ENCODE data around the gene PLD6. TPM values are rescaled to one million over a fixed set of nuclear protein-coding genes. Genes with fewer than 3 reads are reported as not detected.
A peak's percentile ranks its signal among the peaks of the same experiment; 100 is the strongest.
"Not testable (repeated sequence)": the region's sequence is repeated elsewhere in the genome, so short reads cannot be mapped to it uniquely, and the experiment has no call there.

PLD6 gene
- 1 to 10 TPM; 3.8 to 4.2 TPM for total RNA-seq

DNA sequence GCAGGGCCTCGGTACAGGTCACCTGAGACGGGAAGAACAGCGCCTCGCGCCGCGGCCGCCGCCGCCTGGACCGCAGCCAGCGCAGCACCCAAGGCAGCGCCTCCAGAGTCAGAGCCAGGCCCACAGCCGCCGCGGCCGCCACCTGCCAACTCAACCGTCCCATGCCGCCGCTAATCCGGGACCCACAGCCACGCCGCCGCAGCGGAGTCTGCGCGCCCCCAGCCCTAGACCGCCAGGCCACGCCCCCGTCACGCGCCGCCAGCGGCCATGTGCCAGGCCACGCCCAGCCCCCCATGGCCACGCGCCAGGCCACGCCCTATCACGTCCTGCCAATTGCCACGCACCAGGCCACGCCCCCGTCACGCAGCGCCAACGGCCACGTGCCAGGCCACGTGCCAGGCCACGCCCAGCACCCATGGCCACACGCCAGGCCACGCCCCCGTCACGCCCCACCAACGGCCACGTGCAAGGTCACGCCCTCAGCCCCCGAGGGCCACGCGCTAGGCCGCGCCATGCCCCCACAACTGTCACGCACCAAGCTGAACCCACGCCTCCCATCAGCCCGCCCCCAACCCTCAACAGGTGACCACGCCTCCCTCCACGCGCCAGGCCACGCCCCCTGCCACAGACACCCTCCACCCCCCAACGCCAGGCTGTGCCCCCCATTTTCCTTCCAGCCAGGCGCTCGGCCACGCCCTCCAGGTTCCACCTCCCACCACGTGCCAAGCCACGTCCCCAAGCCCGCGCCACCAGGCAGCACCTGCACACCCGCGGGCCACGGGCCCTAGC is at the start of gene PLD6:
TSS of gene PLD6 (minus strand) at position 210 of the 789 bp plus-strand sequence. CDS start at position 163, 47 bp downstream.
- POLR2A ChIA-PET: interaction anchor here (1.0 kb wide), 1 partner anchor 31 kb away, joined by 4 read pairs; no protein-coding TSS in a partner anchor
- peak within 1 kb of the TSS; percentile 89 for H3K4me3 Mint-ChIP-seq
- H3K9me3 Mint-ChIP-seq (ENCODE audit: insufficient read depth): no peaks in the 10 kb centered on the region
- no peaks in the 10 kb centered on the region for H3K27me3 Mint-ChIP-seq (ENCODE audit: low read depth)
- ATAC-seq (peak; percentile 73), DNase-seq (peak; percentile 90)
- H3K27ac Mint-ChIP-seq: peak within 1 kb of the TSS; percentile 92
- H3K36me3 Mint-ChIP-seq (ENCODE audit: low read depth): peaks cover 13% of the 10 kb centered on the region
- CTCF ChIA-PET: no interaction called here
- peaks cover 33% of the 10 kb centered on the region for H3K4me1 Mint-ChIP-seq (ENCODE audit: low read depth)

GRCh38 chr17:17255689-17256088 is 49.6 kb upstream of the PLD6 start:
- peaks cover 60% of the 10 kb centered on the region for H3K36me3 Mint-ChIP-seq (ENCODE audit: low read depth)
- H3K4me3 Mint-ChIP-seq; H3K4me1 Mint-ChIP-seq (ENCODE audit: low read depth); H3K27me3 Mint-ChIP-seq (ENCODE audit: low read depth); H3K27ac Mint-ChIP-seq; ATAC-seq; POLR2A ChIA-PET; H3K9me3 Mint-ChIP-seq (ENCODE audit: insufficient read depth); DNase-seq: not testable (repeated sequence)
- CTCF ChIA-PET: interaction anchor here (1.2 kb wide), 1 partner anchor 14 kb away, joined by 7 read pairs; no protein-coding TSS in a partner anchor

GRCh38 chr17:17254036-17254435 is 47.9 kb upstream of the PLD6 start:
- ATAC-seq (no peak), DNase-seq (no peak)
- Mint-ChIP-seq H3K27ac (no peak overlapping the region), H3K36me3 (ENCODE audit: low read depth) (peaks cover 56% of the 10 kb centered on the region), H3K9me3 (ENCODE audit: insufficient read depth) (no peaks in the 10 kb centered on the region), H3K27me3 (ENCODE audit: low read depth) (no peaks in the 10 kb centered on the region), H3K4me1 (ENCODE audit: low read depth) (no peaks in the 10 kb centered on the region), H3K4me3 (no peak overlapping the region)
- CTCF ChIA-PET: interaction anchor here (1.7 kb wide), 1 partner anchor 16 kb away, joined by 10 read pairs; no protein-coding TSS in a partner anchor
- POLR2A ChIA-PET: no interaction called here

DNA sequence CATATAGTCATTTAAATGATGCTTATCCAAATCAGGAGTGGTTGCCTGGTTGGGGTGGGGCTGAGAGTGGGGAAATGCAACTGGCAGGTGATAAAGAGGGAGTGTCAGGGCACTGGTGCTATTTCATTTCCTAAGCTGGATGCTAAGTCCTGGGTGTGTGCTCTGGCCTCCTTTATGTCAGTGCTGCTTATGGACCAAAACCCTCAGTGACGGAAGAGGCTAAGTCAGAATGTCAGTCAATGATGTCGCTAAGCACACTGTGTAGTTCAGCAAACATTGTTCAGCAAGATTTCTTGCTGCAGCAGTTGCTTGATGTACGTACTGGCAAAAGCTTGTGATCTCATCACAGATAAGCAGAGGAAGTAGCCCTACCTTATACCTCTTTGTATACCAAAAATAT is 47.3 kb upstream of the PLD6 start:
- H3K27ac Mint-ChIP-seq: peak overlapping the region; percentile 3
- CTCF ChIA-PET: interaction anchor here (1.7 kb wide), 1 partner anchor 17 kb away, joined by 10 read pairs; no protein-coding TSS in a partner anchor

GRCh38 chr17:17252149-17252661 is 46.1 kb upstream of the PLD6 start:
- Mint-ChIP-seq H3K4me3 (no peak overlapping the region), H3K36me3 (ENCODE audit: low read depth) (peaks cover 55% of the 10 kb centered on the region), H3K27ac (no peak overlapping the region), H3K4me1 (ENCODE audit: low read depth) (no peaks in the 10 kb centered on the region), H3K27me3 (ENCODE audit: low read depth) (no peaks in the 10 kb centered on the region), H3K9me3 (ENCODE audit: insufficient read depth) (no peaks in the 10 kb centered on the region)
- ChIA-PET POLR2A (no interaction called here), CTCF (interaction anchor here (1.7 kb wide), 1 partner anchor 18 kb away, joined by 10 read pairs; no protein-coding TSS in a partner anchor)
- DNase-seq (no peak), ATAC-seq (no peak)

More for the DNA sequence above, 47.3 kb upstream of the PLD6 start:
- Mint-ChIP-seq H3K4me1 (ENCODE audit: low read depth) (no peaks in the 10 kb centered on the region), H3K9me3 (ENCODE audit: insufficient read depth) (no peaks in the 10 kb centered on the region), H3K36me3 (ENCODE audit: low read depth) (peaks cover 54% of the 10 kb centered on the region), H3K4me3 (no peak overlapping the region), H3K27me3 (ENCODE audit: low read depth) (no peaks in the 10 kb centered on the region)
- POLR2A ChIA-PET: no interaction called here
- no peak for ATAC-seq
- no peak for DNase-seq

- ChIA-PET POLR2A (no interaction called here), CTCF (interaction anchor here (1.4 kb wide), 1 partner anchor 66 kb away, joined by 3 read pairs; no protein-coding TSS in a partner anchor)
- Mint-ChIP-seq H3K36me3 (ENCODE audit: low read depth) (peaks cover 39% of the 10 kb centered on the region), H3K9me3 (ENCODE audit: insufficient read depth) (no peaks in the 10 kb centered on the region), H3K27me3 (ENCODE audit: low read depth) (no peaks in the 10 kb centered on the region), H3K27ac (peak overlapping the region; percentile 21), H3K4me3 (no peak overlapping the region), H3K4me1 (ENCODE audit: low read depth) (no peaks in the 10 kb centered on the region)
- no peak for ATAC-seq
- DNase-seq: no peak
Observed at GRCh38 chr17:17246879-17247278, 40.7 kb upstream of the PLD6 start.

- Mint-ChIP-seq H3K4me3 (no peak overlapping the region), H3K27ac (no peak overlapping the region), H3K27me3 (ENCODE audit: low read depth) (peaks cover 3% of the 10 kb centered on the region), H3K36me3 (ENCODE audit: low read depth) (peaks cover 23% of the 10 kb centered on the region), H3K9me3 (ENCODE audit: insufficient read depth) (no peaks in the 10 kb centered on the region), H3K4me1 (ENCODE audit: low read depth) (peaks cover 10% of the 10 kb centered on the region)
- ChIA-PET CTCF (no interaction called here), POLR2A (no interaction called here)
- DNase-seq (no peak), ATAC-seq (no peak)
Observed at GRCh38 chr17:17243163-17243562, 37.0 kb upstream of the PLD6 start.

- POLR2A ChIA-PET: no interaction called here
- Mint-ChIP-seq H3K27me3 (ENCODE audit: low read depth) (peaks cover 3% of the 10 kb centered on the region), H3K9me3 (ENCODE audit: insufficient read depth) (no peaks in the 10 kb centered on the region), H3K27ac (no peak overlapping the region), H3K36me3 (ENCODE audit: low read depth) (peaks cover 15% of the 10 kb centered on the region), H3K4me1 (ENCODE audit: low read depth) (peaks cover 12% of the 10 kb centered on the region), H3K4me3 (no peak overlapping the region)
- CTCF ChIA-PET: no interaction called here
- ATAC-seq (no peak), DNase-seq (no peak)
Observed at GRCh38 chr17:17242246-17242645, 36.1 kb upstream of the PLD6 start.

- no peaks in the 10 kb centered on the region for H3K9me3 Mint-ChIP-seq (ENCODE audit: insufficient read depth)
- ATAC-seq (no peak), DNase-seq (no peak)
- H3K27me3 Mint-ChIP-seq (ENCODE audit: low read depth): peaks cover 3% of the 10 kb centered on the region
- H3K4me1 Mint-ChIP-seq (ENCODE audit: low read depth): peaks cover 12% of the 10 kb centered on the region
- ChIA-PET POLR2A (no interaction called here), CTCF (no interaction called here)
- H3K4me3 Mint-ChIP-seq: no peak overlapping the region
- H3K36me3 Mint-ChIP-seq (ENCODE audit: low read depth): peaks cover 9% of the 10 kb centered on the region
- H3K27ac Mint-ChIP-seq: peak overlapping the region; percentile 49
Observed at GRCh38 chr17:17241656-17242055, 35.5 kb upstream of the PLD6 start.

GRCh38 chr17:17239832-17240231 is 33.7 kb upstream of the PLD6 start:
- Mint-ChIP-seq H3K27ac (no peak overlapping the region), H3K9me3 (ENCODE audit: insufficient read depth) (no peaks in the 10 kb centered on the region), H3K4me1 (ENCODE audit: low read depth) (peaks cover 26% of the 10 kb centered on the region), H3K4me3 (no peak overlapping the region), H3K36me3 (ENCODE audit: low read depth) (peaks cover 3% of the 10 kb centered on the region), H3K27me3 (ENCODE audit: low read depth) (peaks cover 3% of the 10 kb centered on the region)
- POLR2A ChIA-PET: interaction anchor here (0.6 to 1.1 kb wide), 2 partner anchors 41 to 88 kb away, joined by 3 read pairs; no protein-coding TSS in a partner anchor
- DNase-seq (no peak), ATAC-seq (no peak)
- CTCF ChIA-PET: interaction anchor here (1.3 to 1.5 kb wide), 3 partner anchors 9 to 94 kb away, joined by 3 read pairs; no protein-coding TSS in a partner anchor

- Mint-ChIP-seq H3K9me3 (ENCODE audit: insufficient read depth) (no peaks in the 10 kb centered on the region), H3K4me1 (ENCODE audit: low read depth) (peaks cover 31% of the 10 kb centered on the region), H3K27me3 (ENCODE audit: low read depth) (peaks cover 3% of the 10 kb centered on the region), H3K36me3 (ENCODE audit: low read depth) (peaks cover 3% of the 10 kb centered on the region), H3K4me3 (peak within 1 kb of the TSS; percentile 93), H3K27ac (peak within 1 kb of the TSS; percentile 99)
- ChIA-PET CTCF (interaction anchor here (0.9 to 1.8 kb wide), 5 partner anchors 32 to 81 kb away, joined by 3 to 5 read pairs (median 4); no protein-coding TSS in a partner anchor), POLR2A (interaction anchor here (0.6 to 1.6 kb wide), 7 partner anchors 13 to 1622 kb away, joined by 3 to 7 read pairs (median 4); no protein-coding TSS in a partner anchor)
- ATAC-seq: peak; percentile 91
- peak; percentile 90 for DNase-seq
Observed at GRCh38 chr17:17237026-17237799, 31.1 kb upstream of the PLD6 start, which contains the start of gene FLCN. Gene FLCN (minus strand): TSS chr17:17237168. CDS start chr17:17228137, 9,031 bp downstream.
